GM19438 (cell line): ENCODE results near the gene ZC3H13.
A peak's percentile ranks its signal among the peaks of the same experiment; 100 is the strongest.

Experiments used
- ATAC-seq: cut with Tn5 transposase; IDR thresholded peaks from one replicate; pipeline ENCODE4 v1.9.1; 2021; ENCODE audit warnings: low read depth; ENCODE audit not compliant: unreplicated experiment

ZC3H13 gene

GRCh38 chr13:46071590-46072249 is 19.2 kb upstream of the ZC3H13 start:
- ATAC-seq = peak; percentile 94

DNA sequence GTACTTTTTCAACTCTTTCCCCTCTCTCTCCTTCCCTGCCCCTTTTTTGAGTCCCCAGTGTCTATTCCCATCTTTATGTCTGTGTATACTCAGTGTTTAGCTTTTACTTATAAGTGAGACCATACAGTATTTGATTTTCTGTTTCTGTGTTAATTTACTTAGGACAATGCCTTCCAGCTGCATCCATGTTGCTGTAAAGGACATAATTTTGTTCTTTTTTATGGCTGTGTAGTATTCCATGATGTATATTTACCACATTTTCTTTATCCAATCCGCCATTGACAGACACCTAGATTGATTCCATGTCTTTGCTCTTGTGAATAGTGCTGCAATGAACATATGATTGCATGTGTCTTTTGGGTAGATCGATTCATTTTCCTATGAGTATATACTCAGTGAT is 10.7 kb upstream of the ZC3H13 start:
- no peak for ATAC-seq

DNA sequence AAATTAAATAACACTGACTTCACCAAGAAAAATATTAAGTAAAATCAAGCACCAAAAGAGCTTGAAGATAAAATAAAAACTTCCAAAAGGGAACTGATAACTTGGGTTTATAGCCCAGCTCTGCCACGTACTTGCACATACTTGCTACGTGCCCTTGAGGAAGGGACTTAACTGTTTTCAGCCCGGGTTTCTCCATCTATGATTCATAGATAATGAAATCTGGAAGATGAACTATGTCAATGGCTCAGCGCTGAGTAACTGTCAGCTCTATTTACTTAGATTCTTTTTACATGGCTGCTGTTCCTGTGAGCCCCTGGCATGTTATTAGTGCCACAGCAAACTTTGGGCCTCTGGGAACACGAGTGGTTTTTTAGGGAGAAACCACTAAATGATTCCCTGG is 9.6 kb upstream of the ZC3H13 start:
- ATAC-seq = no peak

DNA sequence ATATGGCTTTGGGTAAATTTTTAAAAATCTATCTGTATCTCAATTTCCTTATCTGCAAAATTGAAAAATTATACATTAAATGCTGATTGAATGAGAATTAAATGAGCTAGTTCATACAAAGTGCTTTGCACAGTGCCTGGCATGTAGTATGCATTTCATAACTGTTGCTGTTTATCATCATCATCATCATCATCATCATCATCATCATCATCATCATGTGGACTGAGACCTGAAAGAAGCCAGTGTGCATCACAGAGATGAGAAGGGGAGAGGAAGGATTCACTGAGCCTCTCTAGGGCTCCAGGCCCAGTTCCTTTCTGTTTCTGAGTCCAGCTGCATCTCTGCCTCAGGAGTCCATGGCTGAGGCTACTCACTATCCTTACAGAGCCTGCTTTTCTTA is 6.9 kb upstream of the ZC3H13 start:
- ATAC-seq = no peak

DNA sequence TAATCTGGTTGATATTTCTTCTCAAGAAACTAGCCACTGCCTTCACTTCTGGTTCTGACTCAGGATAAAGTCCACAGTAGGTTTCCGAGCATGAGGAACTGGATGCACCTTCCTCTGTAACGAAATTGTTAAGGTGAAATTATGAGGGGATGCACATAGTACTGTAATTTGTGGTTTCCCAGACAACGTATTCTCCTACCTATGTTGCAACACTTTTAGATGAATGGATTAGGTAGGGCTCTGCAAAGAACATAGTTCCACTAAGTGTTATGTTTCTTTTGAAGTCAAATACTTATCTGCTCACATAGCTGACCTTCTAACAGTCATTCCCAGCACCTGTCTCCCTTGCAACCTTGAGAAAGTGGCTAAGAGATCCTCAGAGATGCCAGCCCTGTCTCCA is 5.7 kb upstream of the ZC3H13 start:
- no peak for ATAC-seq

DNA sequence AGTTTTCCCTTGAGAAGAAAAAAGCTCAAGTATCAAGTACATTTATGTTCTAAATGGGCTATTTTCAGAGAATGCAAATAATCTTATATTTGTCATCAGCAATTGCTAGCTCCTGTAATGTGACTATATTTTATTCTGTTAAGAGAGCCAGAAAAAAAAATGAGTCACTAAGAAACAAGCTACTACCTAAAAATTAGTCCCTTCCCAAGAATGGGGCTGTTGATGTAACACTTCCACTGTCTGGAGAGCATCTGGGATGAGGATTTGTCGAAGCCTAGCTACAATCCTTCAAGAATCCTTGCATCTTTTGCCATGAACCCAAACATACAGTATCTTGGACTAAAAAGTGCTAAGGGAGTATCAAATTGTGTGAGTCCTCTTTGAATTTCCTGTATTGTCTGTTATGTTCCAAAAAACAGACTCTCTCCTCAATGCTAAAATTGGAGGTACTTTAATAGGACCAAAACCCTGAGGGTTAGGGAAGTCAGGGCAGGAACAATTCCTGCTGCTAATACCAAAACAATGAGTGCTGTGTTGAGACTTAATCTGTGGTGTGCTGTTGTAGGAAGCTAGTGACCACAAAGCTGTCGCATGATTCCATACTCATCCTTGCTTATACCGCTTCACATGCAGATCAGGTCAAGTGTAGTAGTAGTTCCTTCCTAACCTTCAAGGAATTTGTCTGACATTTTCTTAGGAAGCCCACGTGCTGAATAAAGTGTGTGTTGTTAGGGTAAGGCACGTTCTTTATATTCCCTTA is 4.9 kb upstream of the ZC3H13 start:
- no peak for ATAC-seq

DNA sequence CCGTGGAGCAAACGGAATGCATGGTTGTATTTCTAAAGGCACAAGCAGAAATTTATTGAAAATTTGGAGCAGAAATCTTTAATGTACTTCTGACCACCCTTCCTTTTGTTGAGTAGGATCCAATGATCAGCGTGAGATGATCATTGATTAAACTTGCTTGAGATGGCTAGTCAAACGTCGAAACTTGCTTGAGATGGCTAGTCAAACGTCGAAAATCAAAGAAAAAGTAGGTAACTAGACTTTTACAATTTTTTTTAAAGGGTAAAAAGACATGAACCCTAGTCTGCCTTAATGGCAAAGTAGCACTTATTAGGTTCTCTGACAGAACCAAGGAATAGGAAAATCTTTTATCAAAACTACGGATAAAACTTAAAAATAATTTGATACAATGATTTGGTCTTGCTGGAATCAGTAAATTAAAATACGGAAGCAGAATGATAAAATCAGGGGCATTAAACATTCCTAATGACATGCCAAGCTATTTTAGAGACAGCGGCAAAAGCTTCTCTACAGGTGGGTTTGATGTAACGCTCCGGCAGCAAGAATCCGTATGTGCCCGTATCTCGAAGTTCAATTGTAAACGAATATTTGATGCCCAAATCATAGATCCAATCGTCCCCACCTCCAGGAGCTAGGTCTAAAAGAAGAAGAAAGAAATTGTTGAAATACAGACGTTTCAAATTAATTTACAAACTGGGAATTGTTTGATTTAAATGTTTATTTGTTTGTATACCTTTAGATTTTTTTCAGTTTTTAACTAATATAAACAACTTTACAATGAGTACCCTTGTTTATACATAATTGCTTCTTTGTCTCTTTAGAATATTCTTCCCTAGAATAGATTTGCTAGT is 841 bp upstream of the ZC3H13 start:
- ATAC-seq = no peak

GRCh38 chr13:46051968-46052318 is 603 bp downstream of the ZC3H13 start:
- no peak for ATAC-seq

GRCh38 chr13:46050771-46051170 is 1.8 kb downstream of the ZC3H13 start:
- ATAC-seq = no peak

DNA sequence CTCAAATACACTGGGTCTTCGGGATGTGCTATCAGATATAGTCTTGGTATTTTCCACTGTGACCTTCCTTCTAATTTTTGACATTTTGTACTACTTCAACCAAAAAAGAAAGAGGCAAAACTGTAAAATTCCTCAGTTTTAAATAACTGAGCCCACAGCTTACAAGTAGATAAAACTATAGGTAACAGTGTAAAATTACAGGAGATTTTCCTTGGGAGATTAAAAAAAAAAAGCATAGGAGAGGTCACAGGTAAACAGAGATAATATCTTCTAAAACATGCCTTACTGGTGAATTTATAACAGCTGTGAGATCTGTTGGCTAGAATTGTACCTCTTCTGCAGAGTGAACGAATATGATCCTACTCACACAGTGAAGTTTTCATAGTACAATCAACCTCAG is 7.1 kb downstream of the ZC3H13 start:
- ATAC-seq = no peak

- no peak for ATAC-seq
These were observed 8.9 kb downstream of the ZC3H13 start for GRCh38 chr13:46043647-46044046.

DNA sequence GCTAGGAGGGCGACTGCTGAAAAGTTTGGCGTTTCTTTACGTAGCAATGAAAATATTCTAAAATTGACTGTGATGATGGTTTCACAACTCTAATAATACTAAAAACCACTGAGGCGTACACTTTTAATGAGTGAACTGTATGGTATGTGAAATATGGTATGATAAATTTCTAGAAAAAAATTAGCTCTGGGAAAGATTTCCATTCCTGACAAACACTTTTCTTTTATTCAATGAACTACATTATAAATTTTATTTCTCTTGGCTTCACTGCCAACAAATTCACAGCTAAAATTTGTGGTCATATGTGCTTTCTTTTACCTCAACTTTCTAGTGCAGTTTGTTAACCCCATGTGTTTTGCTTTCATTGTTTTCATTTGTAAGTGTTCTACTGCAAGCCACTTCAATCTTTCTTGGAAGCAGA is 11.1 kb downstream of the ZC3H13 start:
- ATAC-seq = no peak

- no peak for ATAC-seq
These were observed 11.8 kb downstream of the ZC3H13 start for GRCh38 chr13:46040763-46041162.

DNA sequence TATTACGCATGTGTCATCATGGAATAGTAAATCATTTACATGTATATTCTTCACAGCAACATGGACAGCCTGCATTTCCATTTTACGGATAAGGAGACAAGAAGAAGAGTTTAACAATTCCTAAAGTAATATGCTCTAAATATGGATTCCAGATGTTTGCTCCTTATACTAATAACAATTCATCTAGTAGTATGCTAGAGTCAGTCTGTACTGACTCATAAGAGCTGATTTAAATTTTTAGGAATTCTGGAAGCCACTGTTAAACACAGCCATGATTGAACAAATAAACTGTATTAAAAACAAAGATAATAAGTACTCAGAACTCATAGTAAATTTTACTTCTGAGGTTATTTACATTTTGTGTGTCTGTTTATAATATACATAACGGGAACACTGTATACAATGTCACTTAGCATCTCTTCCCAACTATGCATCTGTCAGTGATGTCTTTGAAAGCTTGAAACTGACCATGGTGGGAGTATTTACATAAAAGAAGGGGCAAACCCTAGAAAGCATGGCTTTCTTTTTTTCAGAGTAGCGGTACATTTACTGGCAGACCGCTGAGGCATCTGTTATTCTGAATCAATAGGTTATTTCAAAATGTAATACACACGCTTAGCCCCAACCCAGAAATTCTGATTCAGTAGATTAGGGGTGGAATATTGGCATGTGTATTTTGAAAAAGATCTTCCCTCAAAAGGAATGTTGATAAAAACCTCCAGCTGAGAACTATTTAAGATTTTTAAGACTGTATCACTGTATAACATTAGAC is 12.9 kb downstream of the ZC3H13 start:
- no peak for ATAC-seq

GRCh38 chr13:46038296-46038695 is 14.2 kb downstream of the ZC3H13 start:
- ATAC-seq = no peak

- no peak for ATAC-seq
These were observed 17.5 kb downstream of the ZC3H13 start for GRCh38 chr13:46035066-46035465.

DNA sequence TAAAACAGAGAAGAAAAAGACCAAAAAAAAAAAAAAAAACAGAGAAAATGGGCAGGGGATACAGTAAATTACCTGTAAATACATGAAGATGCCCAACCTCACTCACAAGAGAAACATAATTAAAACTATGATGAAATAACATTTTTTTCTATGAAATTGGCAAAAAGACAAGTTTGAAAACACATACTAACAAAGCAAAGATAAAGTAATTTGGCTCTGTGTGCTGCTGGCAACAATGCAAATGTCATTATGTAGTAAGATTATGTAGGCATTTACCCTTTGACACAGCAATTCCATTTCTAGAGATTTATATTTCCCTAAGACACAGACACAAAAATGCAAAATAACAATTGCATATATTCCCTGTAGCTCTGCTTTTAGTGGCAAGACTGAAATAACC is 20.2 kb downstream of the ZC3H13 start:
- no peak for ATAC-seq

- ATAC-seq = no peak
These were observed 20.8 kb downstream of the ZC3H13 start for GRCh38 chr13:46031581-46032263.

DNA sequence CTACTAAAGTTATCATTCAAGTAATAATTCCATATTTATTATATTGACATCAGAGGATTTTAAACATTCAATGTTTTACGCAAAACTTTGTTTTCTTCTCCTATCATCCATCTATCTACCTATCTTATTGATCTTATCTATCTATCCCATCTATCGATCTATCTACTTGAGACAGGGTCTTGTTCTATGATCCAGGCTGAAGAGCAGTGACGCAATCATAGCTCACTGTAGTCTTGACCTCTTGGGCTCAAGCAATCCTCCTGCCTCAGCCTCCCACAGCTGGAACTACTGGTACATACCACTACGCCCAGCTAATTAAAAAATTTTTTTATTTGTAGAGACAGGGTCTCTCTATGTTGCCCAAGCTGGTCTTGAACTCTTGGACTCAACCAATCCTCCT is 27.4 kb downstream of the ZC3H13 start:
- no peak for ATAC-seq

GRCh38 chr13:46022481-46022880 is 30.1 kb downstream of the ZC3H13 start:
- no peak for ATAC-seq
